ENCODE results near the gene SH3BP4. TPM values are rescaled to one million over a fixed set of nuclear protein-coding genes. Genes with fewer than 3 reads are reported as not detected.

Gene SH3BP4
- total RNA-seq, 4 donors from 2014 or later: 13.5 to 28.4 (median 20.1) TPM

- TF ChIP-seq POLR2A (IDR thresholded peaks at IDR 0.05): no peak
- TF ChIP-seq, protein P1, sequence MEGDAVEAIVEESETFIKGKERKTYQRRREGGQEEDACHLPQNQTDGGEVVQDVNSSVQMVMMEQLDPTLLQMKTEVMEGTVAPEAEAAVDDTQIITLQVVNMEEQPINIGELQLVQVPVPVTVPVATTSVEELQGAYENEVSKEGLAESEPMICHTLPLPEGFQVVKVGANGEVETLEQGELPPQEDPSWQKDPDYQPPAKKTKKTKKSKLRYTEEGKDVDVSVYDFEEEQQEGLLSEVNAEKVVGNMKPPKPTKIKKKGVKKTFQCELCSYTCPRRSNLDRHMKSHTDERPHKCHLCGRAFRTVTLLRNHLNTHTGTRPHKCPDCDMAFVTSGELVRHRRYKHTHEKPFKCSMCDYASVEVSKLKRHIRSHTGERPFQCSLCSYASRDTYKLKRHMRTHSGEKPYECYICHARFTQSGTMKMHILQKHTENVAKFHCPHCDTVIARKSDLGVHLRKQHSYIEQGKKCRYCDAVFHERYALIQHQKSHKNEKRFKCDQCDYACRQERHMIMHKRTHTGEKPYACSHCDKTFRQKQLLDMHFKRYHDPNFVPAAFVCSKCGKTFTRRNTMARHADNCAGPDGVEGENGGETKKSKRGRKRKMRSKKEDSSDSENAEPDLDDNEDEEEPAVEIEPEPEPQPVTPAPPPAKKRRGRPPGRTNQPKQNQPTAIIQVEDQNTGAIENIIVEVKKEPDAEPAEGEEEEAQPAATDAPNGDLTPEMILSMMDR (IDR thresholded peaks at IDR 0.05): no peak
- Histone ChIP-seq H3K36me3 (no peaks in the 10 kb centered on the region), H3K9me3 (no peaks in the 10 kb centered on the region), H3K4me1 (no peaks in the 10 kb centered on the region), H3K27ac (no peak overlapping the region), H3K4me3 (no peak overlapping the region), H3K27me3 (no peaks in the 10 kb centered on the region)
- intact Hi-C loops (cut with DNase I; ENCODE audit: low total_unique reads): no loop called here
- no peak for DNase-seq
These were observed 40.5 kb upstream of the SH3BP4 start for GRCh38 chr2:234911271-234911670.

DNA sequence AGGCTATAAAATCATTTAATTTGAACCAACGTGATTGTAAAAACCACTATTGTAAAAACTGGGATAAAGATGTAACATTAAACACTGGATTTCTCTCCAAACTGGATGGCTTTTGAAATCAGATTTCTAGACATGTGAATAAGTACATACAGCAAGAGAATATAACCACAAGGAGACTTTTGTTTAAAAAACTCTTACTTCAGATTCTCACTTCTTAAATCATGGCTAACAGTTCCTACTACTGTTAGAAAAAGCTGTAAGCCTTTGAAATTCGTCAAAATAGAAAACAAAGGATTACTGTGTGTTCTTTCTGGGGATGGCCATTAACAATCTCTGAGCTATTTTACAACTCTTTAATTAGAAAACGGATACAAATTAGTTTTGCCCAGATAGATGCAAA lies 39.4 kb upstream of the SH3BP4 start:
- H3K4me1 ChIP-seq: no peaks in the 10 kb centered on the region
- DNase-seq: no peak
- no peaks in the 10 kb centered on the region for H3K9me3 ChIP-seq
- no peak overlapping the region for H3K27ac ChIP-seq
- no peaks in the 10 kb centered on the region for H3K36me3 ChIP-seq
- intact Hi-C loops (cut with DNase I; ENCODE audit: low total_unique reads): no loop called here
- no peak overlapping the region for H3K4me3 ChIP-seq
- TF ChIP-seq, protein P1 (IDR thresholded peaks at IDR 0.05): no peak
- no peak for TF ChIP-seq POLR2A (IDR thresholded peaks at IDR 0.05)
- H3K27me3 ChIP-seq: no peaks in the 10 kb centered on the region

- DNase-seq: no peak
- TF ChIP-seq POLR2A (IDR thresholded peaks at IDR 0.05): no peak
- TF ChIP-seq, protein P1 (IDR thresholded peaks at IDR 0.05): no peak
- no peaks in the 10 kb centered on the region for H3K36me3 ChIP-seq
- intact Hi-C loops (cut with DNase I; ENCODE audit: low total_unique reads): no loop called here
- H3K9me3 ChIP-seq: no peaks in the 10 kb centered on the region
- H3K4me1 ChIP-seq: no peaks in the 10 kb centered on the region
- no peak overlapping the region for H3K4me3 ChIP-seq
- H3K27ac ChIP-seq: no peak overlapping the region
- no peaks in the 10 kb centered on the region for H3K27me3 ChIP-seq
These were observed 38.6 kb upstream of the SH3BP4 start for GRCh38 chr2:234913208-234913626.

GRCh38 chr2:234914371-234915154 lies 37.3 kb upstream of the SH3BP4 start:
- no peak for DNase-seq
- Histone ChIP-seq H3K27me3 (no peaks in the 10 kb centered on the region), H3K4me1 (no peaks in the 10 kb centered on the region), H3K9me3 (no peaks in the 10 kb centered on the region), H3K4me3 (no peak overlapping the region), H3K27ac (no peak overlapping the region), H3K36me3 (no peaks in the 10 kb centered on the region)
- no peak for TF ChIP-seq POLR2A (IDR thresholded peaks at IDR 0.05)
- TF ChIP-seq, protein P1 (IDR thresholded peaks at IDR 0.05): no peak
- intact Hi-C loops (cut with DNase I; ENCODE audit: low total_unique reads): no loop called here

DNA sequence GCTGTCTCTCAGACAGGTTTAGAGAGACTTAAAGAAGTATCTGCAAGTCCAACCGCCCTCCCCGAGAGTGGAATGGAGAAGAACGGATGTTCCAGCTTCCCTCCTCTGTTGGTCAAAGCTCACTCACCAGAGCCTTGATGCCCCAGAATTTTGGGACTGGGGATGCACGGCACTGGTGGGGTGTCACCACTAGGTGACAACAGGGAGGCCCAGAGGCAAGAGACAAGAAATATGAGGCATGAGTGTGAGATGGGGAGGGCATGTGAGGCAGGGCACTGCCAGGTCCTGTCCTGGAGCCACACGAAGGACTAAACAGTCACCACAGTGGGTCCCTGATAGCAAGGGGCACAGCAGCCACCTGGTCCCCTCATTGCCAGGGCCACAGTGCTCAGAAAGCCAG lies 35.1 kb upstream of the SH3BP4 start:
- no peak overlapping the region for H3K4me3 ChIP-seq

More for the DNA sequence above, 35.1 kb upstream of the SH3BP4 start:
- Histone ChIP-seq H3K9me3 (no peaks in the 10 kb centered on the region), H3K36me3 (no peaks in the 10 kb centered on the region), H3K27me3 (no peaks in the 10 kb centered on the region), H3K27ac (no peak overlapping the region), H3K4me1 (no peaks in the 10 kb centered on the region)
- TF ChIP-seq, protein P1 (IDR thresholded peaks at IDR 0.05): no peak
- TF ChIP-seq POLR2A (IDR thresholded peaks at IDR 0.05): no peak
- intact Hi-C loops (cut with DNase I; ENCODE audit: low total_unique reads): no loop called here
- no peak for DNase-seq

All from uterus (tissue), 4 donors.